ENCODE data around the gene USP21. TPM values are rescaled to one million over a fixed set of nuclear protein-coding genes. Genes with fewer than 3 reads are reported as not detected.

USP21 gene
- total and polyA plus RNA-seq, 9 of the 15 experiments (the other 6 are each of a cell fraction or from before 2014, with no cell fraction given): 4.9 to 52.4 (median 21.6) TPM

DNA sequence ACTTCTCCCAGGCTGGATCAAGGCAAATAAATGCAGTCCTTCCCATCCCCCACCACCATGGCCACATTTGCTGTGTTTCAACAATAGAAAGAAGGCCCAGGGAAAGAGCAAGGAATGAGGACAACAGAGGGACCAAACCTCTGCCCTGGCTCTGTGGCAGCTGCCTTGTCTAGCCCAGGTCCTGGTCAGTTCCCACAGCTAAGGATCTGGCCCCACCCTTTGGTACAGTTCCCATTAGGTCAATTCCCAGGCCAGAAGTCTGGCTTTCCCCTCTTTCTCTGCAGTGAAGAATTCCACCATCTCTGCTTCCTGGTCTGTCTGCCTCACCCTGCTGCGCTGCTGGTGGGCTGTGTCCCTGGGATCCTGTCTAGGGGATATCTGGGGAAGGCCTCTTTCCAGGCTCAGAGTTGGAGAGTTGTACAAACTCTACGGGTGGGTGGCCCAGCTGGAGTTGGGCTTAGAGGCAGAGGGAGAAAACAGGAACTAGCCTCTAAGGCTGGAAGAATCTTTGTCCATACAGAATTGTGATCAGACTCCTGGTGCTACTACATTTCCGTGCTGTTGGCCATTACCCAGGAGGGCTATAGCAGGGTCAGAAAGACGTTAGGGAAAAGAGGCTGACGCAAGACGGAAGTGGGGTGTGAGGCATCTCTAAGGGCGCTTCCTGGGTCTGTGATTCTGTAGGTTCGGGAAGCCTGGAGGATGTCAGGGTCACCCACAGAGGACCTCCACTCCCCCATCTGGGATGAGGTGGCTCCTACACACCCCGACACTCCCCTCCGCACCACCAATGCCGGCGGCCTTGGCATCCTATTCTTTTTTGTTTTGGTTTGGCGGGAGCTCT, 41.9 kb downstream of the USP21 start (continued):
- TF ChIP-seq, protein P1, sequence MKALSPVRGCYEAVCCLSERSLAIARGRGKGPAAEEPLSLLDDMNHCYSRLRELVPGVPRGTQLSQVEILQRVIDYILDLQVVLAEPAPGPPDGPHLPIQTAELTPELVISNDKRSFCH (CRISPR knock-in tag; IDR thresholded peaks at IDR 0.05): no peak
- TF ChIP-seq, protein P1 (tag; IDR thresholded peaks at IDR 0.05): peak; percentile 65; the same call in 1 of the 2 replicates
- TF ChIP-seq ZNF780A (CRISPR knock-in tag; IDR thresholded peaks at IDR 0.05) (no peak), SPI1 (IDR thresholded peaks at IDR 0.05; ENCODE audit: borderline replicate concordance, low read depth, low read length) (peak; percentile 71; the same call in 1 of the 2 replicates), MYC (IDR thresholded peaks at IDR 0.05; ENCODE audit: low read depth, low read length) (no peak), MYC (CRISPR knock-in tag; IDR thresholded peaks at IDR 0.05; ENCODE audit: borderline replicate concordance, low read depth) (peak; percentile 44; the same call in 1 of the 2 replicates), ZFX (CRISPR knock-in tag; IDR thresholded peaks at IDR 0.05) (peak; percentile 64), ZNF76 (CRISPR knock-in tag; IDR thresholded peaks at IDR 0.05; ENCODE audit: borderline replicate concordance) (no peak), FOXK1 (CRISPR knock-in tag; IDR thresholded peaks at IDR 0.05; ENCODE audit: borderline replicate concordance) (peak; percentile 67; the same call in 1 of the 2 replicates), KLF10 (CRISPR knock-in tag; IDR thresholded peaks at IDR 0.05) (no peak), JUN (IDR thresholded peaks at IDR 0.05; ENCODE audit: borderline replicate concordance, low read depth, low read length) (no peak), JUN (CRISPR knock-in tag; IDR thresholded peaks at IDR 0.05; ENCODE audit: borderline replicate concordance) (0 out of 2 replicates have a peak, but pooled peaks have one; percentile 22), KLF16 (IDR thresholded peaks at IDR 0.05) (no peak), ZNF324 (CRISPR knock-in tag; IDR thresholded peaks at IDR 0.05) (no peak), EGR1 (conservative IDR thresholded peaks at IDR 0.05) (0 out of 2 replicates have a peak, but pooled peaks have one; percentile 3), CBX3 (IDR thresholded peaks at IDR 0.05; ENCODE audit: borderline replicate concordance in 1 of 2, low read length in 2 of 2) (0 out of 3 replicates have a peak, but pooled peaks of 1 of the 2 experiments have one; percentile 10), ETV6 (IDR thresholded peaks at IDR 0.05; ENCODE audit: borderline replicate concordance in 1 of 2, low read depth in 2 of 2, low read length in 1 of 2) (0 out of 4 replicates have a peak, but pooled peaks of 1 of the 2 experiments have one; percentile 38), ETV6 (CRISPR knock-in tag; IDR thresholded peaks at IDR 0.05; ENCODE audit: borderline replicate concordance) (no peak), NR2C1 (IDR thresholded peaks at IDR 0.05) (no peak), NR2C1 (tag; IDR thresholded peaks at IDR 0.05) (peak; percentile 21; the same call in 1 of the 2 replicates)
- TF ChIP-seq, protein P2, sequence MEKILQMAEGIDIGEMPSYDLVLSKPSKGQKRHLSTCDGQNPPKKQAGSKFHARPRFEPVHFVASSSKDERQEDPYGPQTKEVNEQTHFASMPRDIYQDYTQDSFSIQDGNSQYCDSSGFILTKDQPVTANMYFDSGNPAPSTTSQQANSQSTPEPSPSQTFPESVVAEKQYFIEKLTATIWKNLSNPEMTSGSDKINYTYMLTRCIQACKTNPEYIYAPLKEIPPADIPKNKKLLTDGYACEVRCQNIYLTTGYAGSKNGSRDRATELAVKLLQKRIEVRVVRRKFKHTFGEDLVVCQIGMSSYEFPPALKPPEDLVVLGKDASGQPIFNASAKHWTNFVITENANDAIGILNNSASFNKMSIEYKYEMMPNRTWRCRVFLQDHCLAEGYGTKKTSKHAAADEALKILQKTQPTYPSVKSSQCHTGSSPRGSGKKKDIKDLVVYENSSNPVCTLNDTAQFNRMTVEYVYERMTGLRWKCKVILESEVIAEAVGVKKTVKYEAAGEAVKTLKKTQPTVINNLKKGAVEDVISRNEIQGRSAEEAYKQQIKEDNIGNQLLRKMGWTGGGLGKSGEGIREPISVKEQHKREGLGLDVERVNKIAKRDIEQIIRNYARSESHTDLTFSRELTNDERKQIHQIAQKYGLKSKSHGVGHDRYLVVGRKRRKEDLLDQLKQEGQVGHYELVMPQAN (IDR thresholded peaks at IDR 0.05; ENCODE audit: borderline replicate concordance): no peak
- TF ChIP-seq, protein P3, sequence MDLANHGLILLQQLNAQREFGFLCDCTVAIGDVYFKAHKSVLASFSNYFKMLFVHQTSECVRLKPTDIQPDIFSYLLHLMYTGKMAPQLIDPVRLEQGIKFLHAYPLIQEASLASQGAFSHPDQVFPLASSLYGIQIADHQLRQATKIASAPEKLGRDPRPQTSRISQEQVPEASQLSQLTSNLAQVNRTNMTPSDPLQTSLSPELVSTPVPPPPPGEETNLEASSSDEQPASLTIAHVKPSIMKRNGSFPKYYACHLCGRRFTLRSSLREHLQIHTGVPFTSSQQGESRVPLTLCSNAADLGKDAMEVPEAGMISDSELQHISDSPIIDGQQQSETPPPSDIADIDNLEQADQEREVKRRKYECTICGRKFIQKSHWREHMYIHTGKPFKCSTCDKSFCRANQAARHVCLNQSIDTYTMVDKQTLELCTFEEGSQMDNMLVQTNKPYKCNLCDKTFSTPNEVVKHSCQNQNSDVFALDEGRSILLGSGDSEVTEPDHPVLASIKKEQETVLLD (IDR thresholded peaks at IDR 0.05): no peak; the same call in 1 of the 2 replicates
- TF ChIP-seq, protein P4, sequence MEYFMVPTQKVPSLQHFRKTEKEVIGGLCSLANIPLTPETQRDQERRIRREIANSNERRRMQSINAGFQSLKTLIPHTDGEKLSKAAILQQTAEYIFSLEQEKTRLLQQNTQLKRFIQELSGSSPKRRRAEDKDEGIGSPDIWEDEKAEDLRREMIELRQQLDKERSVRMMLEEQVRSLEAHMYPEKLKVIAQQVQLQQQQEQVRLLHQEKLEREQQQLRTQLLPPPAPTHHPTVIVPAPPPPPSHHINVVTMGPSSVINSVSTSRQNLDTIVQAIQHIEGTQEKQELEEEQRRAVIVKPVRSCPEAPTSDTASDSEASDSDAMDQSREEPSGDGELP (CRISPR knock-in tag; IDR thresholded peaks at IDR 0.05; ENCODE audit: borderline replicate concordance): peak; percentile 65; the same call in 1 of the 2 replicates
